NB4 (cell line): Measurements from ENCODE around the gene MYLK2.

Experiments
- DNase-seq: peaks from one replicate; pipeline ENCODE4 v3.0.0; 2010; ENCODE audit warnings: low read depth
- H3K4me3 ChIP-seq: one replicate; pipeline ENCODE4 v1.5.1; 2011; ENCODE audit warnings: mild to moderate bottlenecking, low read depth, low read length, moderate library complexity
- MYC ChIP-seq: IDR thresholded peaks from 2 replicates; pipeline ENCODE4 v1.6.1; 2011; ENCODE audit warnings: low read depth, low read length
- POLR2A ChIP-seq: IDR thresholded peaks from 2 replicates; pipeline ENCODE4 v1.6.1; 2011; ENCODE audit warnings: mild to moderate bottlenecking; ENCODE audit not compliant: insufficient read length; ENCODE audit errors: extremely low read depth
- TF ChIP-seq, protein P1 (sequence below): IDR thresholded peaks from one replicate; pipeline ENCODE4 v1.5.1; 2012; ENCODE audit warnings: low read depth, low read length
- TF ChIP-seq, protein P2 (sequence below): IDR thresholded peaks from 2 replicates; pipeline ENCODE4 v1.6.1; 2011; ENCODE audit warnings: low read depth, low read length

MYLK2 gene

DNA sequence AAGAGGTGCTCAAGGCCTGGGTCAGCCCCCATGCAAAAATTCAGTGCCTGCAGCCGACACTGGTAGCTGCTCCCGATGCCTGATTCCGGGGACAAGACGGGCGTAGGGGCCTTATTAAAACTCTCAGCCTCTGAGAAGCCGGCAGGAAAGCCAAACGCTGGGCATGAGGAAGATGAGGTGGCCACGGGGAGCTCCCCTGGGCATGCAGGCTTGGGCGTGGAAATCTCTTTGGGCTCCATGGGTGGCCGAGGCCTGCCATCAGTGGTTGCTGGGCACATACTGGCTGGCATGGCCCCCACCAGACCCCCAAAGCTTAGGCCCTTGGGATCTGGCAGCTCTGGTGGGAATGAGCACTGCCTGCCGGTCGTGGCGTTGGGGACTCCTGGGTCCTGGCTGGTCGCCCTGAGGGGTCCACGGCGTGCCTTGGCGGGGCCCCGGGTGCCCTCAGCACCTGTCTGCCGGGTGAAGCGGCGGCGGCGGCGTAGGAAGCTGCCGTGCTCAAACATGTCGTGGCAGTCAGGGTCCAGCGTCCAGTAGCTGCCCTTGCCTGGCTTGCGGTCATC, 25.7 kb downstream of the MYLK2 start:
- H3K4me3 ChIP-seq, result no peak overlapping the region
- no peak for DNase-seq
- TF ChIP-seq, protein P1, sequence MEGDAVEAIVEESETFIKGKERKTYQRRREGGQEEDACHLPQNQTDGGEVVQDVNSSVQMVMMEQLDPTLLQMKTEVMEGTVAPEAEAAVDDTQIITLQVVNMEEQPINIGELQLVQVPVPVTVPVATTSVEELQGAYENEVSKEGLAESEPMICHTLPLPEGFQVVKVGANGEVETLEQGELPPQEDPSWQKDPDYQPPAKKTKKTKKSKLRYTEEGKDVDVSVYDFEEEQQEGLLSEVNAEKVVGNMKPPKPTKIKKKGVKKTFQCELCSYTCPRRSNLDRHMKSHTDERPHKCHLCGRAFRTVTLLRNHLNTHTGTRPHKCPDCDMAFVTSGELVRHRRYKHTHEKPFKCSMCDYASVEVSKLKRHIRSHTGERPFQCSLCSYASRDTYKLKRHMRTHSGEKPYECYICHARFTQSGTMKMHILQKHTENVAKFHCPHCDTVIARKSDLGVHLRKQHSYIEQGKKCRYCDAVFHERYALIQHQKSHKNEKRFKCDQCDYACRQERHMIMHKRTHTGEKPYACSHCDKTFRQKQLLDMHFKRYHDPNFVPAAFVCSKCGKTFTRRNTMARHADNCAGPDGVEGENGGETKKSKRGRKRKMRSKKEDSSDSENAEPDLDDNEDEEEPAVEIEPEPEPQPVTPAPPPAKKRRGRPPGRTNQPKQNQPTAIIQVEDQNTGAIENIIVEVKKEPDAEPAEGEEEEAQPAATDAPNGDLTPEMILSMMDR, result no peak
- TF ChIP-seq, protein P2, sequence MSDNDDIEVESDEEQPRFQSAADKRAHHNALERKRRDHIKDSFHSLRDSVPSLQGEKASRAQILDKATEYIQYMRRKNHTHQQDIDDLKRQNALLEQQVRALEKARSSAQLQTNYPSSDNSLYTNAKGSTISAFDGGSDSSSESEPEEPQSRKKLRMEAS, result no peak
- no peak for TF ChIP-seq MYC
- TF ChIP-seq POLR2A, result no peak

DNA sequence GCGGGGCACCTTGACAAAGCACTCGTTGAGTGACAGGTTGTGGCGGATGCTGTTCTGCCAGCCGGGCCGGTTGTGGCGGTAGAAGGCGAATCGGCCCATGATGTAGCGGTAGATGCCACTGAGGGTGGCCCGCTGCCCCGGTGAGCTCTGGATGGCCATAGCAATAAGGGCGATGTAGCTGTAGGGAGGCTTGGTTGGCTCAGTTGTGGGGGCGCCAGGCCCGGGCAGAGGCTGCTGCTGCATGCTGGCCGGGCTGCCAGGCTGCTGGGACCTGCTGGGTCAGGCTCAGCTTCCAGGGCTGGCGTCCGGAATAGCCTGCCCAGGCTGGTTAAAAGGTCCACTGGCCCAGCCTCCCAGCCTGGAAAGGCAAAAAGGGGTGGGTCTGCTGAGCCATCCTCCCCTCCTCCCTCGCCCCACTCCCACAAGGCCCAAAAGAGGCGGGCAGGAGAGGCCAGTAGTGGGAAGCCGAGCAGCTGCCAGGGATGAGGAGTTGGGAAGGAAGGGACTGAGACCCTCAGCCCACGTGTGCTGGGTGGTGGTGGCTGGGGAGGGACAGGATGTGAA, 26.2 kb downstream of the MYLK2 start, which contains the start of gene FOXS1:
Gene FOXS1 (minus strand): TSS at position 305 of the 564 bp plus-strand sequence. CDS start 62 bp downstream, at position 243.
- no peak within 1 kb of the TSS for H3K4me3 ChIP-seq
- DNase-seq, result no peak
- TF ChIP-seq MYC (no peak), POLR2A (no peak)
- TF ChIP-seq, protein P1, result no peak
- TF ChIP-seq, protein P2, result no peak

DNA sequence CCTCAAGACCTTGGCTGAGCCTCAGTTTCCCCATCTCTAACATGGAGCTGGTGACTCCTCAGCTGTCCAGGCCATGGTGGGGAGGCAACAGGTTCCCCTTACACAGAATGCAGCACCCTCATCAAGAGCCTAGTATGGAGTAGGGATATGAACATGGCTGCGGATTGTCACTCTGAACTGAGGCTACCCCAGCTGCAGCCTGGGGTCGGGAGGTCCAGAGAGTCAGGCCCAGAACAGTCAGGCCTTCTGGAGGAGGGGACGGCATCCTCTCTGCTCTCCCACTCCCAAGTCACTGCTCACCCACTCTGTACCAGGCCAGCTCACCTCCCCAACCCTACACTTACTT, 27.6 kb downstream of the MYLK2 start:
- DNase-seq, result no peak
- H3K4me3 ChIP-seq, result no peak overlapping the region
- TF ChIP-seq, protein P2, result no peak
- TF ChIP-seq, protein P1, result no peak
- TF ChIP-seq MYC (no peak), POLR2A (no peak)

DNA sequence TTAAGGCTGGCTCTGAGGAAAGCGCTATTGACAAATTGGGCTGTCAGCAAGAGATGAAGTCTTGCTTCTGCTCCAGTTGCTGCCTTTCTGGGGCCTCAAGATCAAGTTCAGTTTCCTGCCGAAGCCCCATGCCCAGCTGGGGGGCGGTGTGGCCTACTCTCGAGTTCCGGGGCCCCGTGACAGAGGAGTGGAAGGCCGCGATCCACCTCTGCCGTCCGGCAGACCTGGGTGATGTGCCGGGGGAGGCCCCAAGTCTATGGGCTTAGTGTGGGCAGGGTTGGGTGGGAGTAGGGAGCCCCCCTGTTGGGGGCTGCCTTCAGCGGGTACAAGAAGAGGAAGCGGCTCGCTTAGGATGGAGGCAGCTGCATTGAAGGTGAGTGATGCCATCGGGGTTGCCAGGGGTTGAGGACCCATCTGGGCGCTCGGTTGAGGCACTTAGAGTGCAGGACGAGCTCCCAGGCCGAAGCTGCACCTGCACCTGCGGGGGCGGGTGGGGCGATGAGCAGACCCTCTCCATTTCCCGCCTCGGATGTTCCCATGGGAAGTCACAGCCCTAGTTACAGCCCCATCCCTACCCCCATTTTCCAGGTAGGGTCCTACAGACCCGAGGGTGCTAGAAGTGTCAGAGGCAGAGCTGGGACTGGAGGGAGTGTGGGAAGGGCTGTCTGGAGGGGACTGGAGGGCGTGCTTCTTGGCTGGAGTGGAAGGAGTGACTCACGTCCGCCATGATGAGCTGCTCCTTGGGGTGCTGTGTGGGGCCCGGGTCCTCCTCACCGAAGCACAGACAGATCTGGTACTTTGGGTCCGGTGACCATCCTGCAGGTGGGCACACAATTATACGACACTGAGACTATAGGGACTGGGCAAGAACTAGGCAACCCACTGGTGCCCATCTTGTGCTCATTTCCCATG, 29.2 kb downstream of the MYLK2 start:
- DNase-seq, result no peak
- no peak overlapping the region for H3K4me3 ChIP-seq
- no peak for TF ChIP-seq MYC
- TF ChIP-seq, protein P2, result no peak
- TF ChIP-seq, protein P1, result no peak
- TF ChIP-seq POLR2A, result no peak

DNA sequence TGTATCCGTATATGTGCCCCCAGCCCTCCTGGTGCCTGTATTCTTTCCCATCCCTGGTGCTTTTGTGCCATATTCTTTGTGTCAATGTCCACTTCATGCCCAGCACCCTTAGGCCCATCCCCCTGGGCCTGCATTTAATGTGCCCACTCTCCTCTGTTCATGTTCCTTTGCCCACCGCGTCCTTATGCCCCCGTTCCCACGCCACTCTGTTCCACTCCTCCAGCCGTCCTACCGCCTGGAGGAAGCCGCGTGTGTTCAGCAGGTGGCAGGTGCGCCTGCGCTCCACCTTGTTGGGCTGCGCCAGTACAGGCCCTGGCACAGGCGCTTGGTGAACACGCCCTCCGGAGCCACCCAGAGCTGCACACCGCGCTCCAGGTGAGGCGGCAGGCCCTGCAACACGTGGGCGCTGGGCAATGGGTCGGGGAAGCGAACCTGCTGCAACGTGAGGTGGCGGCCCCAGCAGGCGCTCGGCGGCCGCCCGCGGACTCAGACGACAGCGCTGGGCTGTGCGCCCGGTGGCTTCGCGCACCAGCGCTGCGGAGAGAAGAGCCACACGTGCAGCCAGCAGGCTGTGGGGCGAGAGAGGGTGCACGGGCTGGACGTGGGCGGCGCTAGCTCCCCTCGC, 30.3 kb downstream of the MYLK2 start:
- no peak overlapping the region for H3K4me3 ChIP-seq

More for the DNA sequence above, 30.3 kb downstream of the MYLK2 start:
- DNase-seq, result no peak
- no peak for TF ChIP-seq MYC
- no peak for TF ChIP-seq POLR2A
- TF ChIP-seq, protein P1, result no peak
- TF ChIP-seq, protein P2, result no peak
